ENCODE measurements around the gene RIMKLA. TPM values are rescaled to one million over a fixed set of nuclear protein-coding genes. Genes with fewer than 3 reads are reported as not detected.

Gene RIMKLA
- total RNA-seq, 1 experiment from 2014 or later, result 3.0 TPM

- DNase-seq (ENCODE audit: low read depth), result peak; percentile 11
These were observed 46.6 kb downstream of the RIMKLA start for GRCh38 chr1:42427240-42427639.

GRCh38 chr1:42429603-42430002 lies 49.0 kb downstream of the RIMKLA start:
- no peak for DNase-seq (ENCODE audit: low read depth)

- no peak for DNase-seq (ENCODE audit: low read depth)
These were observed 49.9 kb downstream of the RIMKLA start for GRCh38 chr1:42430286-42431135.

- no peak for DNase-seq (ENCODE audit: low read depth)
These were observed 50.9 kb downstream of the RIMKLA start for GRCh38 chr1:42431514-42431913.

- no peak for DNase-seq (ENCODE audit: low read depth)
These were observed 52.1 kb downstream of the RIMKLA start for GRCh38 chr1:42432714-42433113.

- no peak for DNase-seq (ENCODE audit: low read depth)
These were observed 52.8 kb downstream of the RIMKLA start for GRCh38 chr1:42433369-42433768.

GRCh38 chr1:42434340-42434739 lies 53.7 kb downstream of the RIMKLA start:
- no peak for DNase-seq (ENCODE audit: low read depth)

GRCh38 chr1:42439940-42440339 lies 59.3 kb downstream of the RIMKLA start:
- peak; percentile 47 for DNase-seq (ENCODE audit: low read depth)

GRCh38 chr1:42442662-42443061 lies 62.1 kb downstream of the RIMKLA start:
- DNase-seq (ENCODE audit: low read depth), result no peak

- DNase-seq (ENCODE audit: low read depth), result no peak
These were observed 68.7 kb downstream of the RIMKLA start for GRCh38 chr1:42449256-42449655.

- DNase-seq (ENCODE audit: low read depth), result no peak
These were observed 69.5 kb downstream of the RIMKLA start for GRCh38 chr1:42450061-42450460.

GRCh38 chr1:42453386-42453785 lies 72.8 kb downstream of the RIMKLA start:
- no peak for DNase-seq (ENCODE audit: low read depth)

GRCh38 chr1:42454403-42454802 lies 73.8 kb downstream of the RIMKLA start:
- no peak for DNase-seq (ENCODE audit: low read depth)

- peak; percentile 89 for DNase-seq (ENCODE audit: low read depth)
These were observed 75.6 kb downstream of the RIMKLA start, which contains the start of the genes PPCS and ZMYND12 for GRCh38 chr1:42456010-42456753. Gene PPCS, plus strand, starts transcription at chr1:42456543. Its CDS starts 23 bp downstream, at chr1:42456566. Gene ZMYND12, minus strand, starts transcription at chr1:42456022. Its CDS starts 25 bp downstream, at chr1:42455997.

GRCh38 chr1:42456754-42457089 lies 76.1 kb downstream of the RIMKLA start:
- DNase-seq (ENCODE audit: low read depth), result peak; percentile 73

GRCh38 chr1:42461196-42461595 lies 80.6 kb downstream of the RIMKLA start:
- DNase-seq (ENCODE audit: low read depth), result no peak

GRCh38 chr1:42462828-42463763 lies 82.5 kb downstream of the RIMKLA start, which contains the start of gene CCDC30:
Gene CCDC30, plus strand, starts transcription at chr1:42463286. Its CDS starts 17,266 bp downstream, at chr1:42480552.
- DNase-seq (ENCODE audit: low read depth), result peak; percentile 98

GRCh38 chr1:42463921-42464320 lies 83.3 kb downstream of the RIMKLA start:
- DNase-seq (ENCODE audit: low read depth), result no peak

- DNase-seq (ENCODE audit: low read depth), result no peak
These were observed 85.4 kb downstream of the RIMKLA start for GRCh38 chr1:42466030-42466429.

GRCh38 chr1:42469727-42470126 lies 89.1 kb downstream of the RIMKLA start:
- no peak for DNase-seq (ENCODE audit: low read depth)
